Measurements from ENCODE around the gene RPS19BP1.
"Not testable (repeated sequence)": the region's sequence is repeated elsewhere in the genome, so short reads cannot be mapped to it uniquely, and the experiment has no call there.

The RPS19BP1 gene

DNA sequence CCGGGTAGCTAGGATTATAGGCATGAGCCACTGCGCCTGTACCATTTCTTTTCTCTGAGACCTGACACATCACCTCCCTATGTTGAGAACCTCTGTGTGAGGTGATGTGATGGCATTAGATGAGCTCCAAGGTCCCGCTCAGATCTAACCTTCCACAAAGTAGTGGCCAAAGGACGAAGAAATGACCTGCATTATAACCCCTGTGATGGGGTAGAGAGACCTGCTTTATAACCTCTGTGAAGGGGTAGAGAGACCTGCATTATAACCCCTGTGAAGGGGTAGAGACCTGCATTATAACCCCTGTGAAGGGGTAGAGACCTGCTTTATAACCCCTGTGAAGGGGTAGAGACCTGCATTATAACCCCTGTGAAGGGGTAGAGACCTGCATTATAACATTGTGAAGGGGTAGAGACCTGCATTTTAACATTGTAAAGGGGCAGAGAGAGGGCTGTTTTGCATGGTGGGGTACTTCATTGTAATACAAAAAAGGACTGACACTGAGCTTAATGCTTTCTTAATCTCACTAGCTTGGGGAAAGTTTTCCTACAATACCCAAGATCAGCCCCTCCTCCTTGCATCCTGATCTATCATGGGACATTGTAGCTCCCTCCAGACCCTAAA lies 21.9 kb downstream of the RPS19BP1 start:
- no peak overlapping the region for H3K4me3 ChIP-seq
- peaks cover 55 to 100% (median 71%) of the 10 kb centered on the region in 3 donors for H3K36me3 ChIP-seq
- H3K27ac ChIP-seq, result no peak overlapping the region
- intact Hi-C loops (cut with DNase I; ENCODE audit: low total_unique reads), result loop anchor here (10.0 kb wide), 1 partner anchor 336 kb away; no protein-coding TSS in a partner anchor
- no peak for TF ChIP-seq CTCF (IDR thresholded peaks at IDR 0.05)
- no peaks in the 10 kb centered on the region for H3K27me3 ChIP-seq
- no peaks in the 10 kb centered on the region for H3K4me1 ChIP-seq
- no peak for DNase-seq
- H3K9me3 ChIP-seq, result no peaks in the 10 kb centered on the region

DNA sequence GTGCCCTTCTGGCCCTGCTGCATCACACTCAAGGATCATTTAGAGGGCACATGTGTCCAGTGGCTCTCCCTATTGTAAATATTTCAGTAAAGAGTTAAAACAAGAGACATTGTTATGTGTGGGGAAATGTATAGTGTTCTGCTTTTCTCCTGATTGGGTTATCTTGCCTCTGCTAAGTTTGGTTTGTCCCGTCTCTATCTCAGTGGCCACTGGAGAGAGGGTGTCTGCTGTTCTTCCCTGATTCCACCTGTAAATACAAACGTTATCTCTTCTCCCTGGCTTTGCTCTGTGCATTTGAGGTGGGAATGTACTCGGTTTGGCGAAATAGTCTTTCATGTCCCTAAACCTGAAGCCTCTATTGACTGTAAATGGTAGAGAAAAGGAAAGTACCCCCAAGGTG lies 24.2 kb downstream of the RPS19BP1 start:
- Histone ChIP-seq H3K4me1 (peaks cover 0 to 18% (median 10%) of the 10 kb centered on the region in 4 donors), H3K27me3 (no peaks in the 10 kb centered on the region), H3K9me3 (no peaks in the 10 kb centered on the region), H3K4me3 (no peak overlapping the region), H3K36me3 (peaks cover 53 to 97% (median 68%) of the 10 kb centered on the region in 3 donors), H3K27ac (no peak overlapping the region)
- DNase-seq, result no peak
- no peak for TF ChIP-seq CTCF (IDR thresholded peaks at IDR 0.05)
- intact Hi-C loops (cut with DNase I; ENCODE audit: low total_unique reads), result no loop called here

DNA sequence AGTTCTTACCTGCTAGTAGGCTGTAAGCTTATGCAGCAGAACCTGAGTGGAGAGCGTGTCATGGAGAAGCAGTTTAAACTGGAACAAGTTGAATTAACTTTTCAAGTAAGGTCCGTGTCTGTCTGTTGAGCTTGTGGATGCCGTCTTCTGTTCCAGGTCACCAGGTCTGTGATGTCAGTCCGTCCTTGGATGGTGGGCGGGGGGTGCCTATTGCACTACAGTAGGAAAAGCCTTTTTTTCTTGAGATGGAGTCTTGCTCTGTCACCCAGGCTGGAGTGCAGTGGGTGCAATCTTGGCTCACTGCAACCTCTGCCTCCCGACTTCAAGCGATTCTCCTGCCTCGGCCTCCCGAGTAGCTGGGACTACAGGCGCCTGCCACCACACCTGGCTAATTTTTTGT lies 25.5 kb downstream of the RPS19BP1 start:
- H3K27me3 ChIP-seq; H3K4me3 ChIP-seq; intact Hi-C loops (cut with DNase I; ENCODE audit: low total_unique reads); H3K9me3 ChIP-seq; DNase-seq; H3K27ac ChIP-seq: not testable (repeated sequence)
- Histone ChIP-seq H3K4me1 (peaks cover 0 to 25% (median 17%) of the 10 kb centered on the region in 4 donors), H3K36me3 (peaks cover 39 to 84% (median 55%) of the 10 kb centered on the region in 3 donors)

DNA sequence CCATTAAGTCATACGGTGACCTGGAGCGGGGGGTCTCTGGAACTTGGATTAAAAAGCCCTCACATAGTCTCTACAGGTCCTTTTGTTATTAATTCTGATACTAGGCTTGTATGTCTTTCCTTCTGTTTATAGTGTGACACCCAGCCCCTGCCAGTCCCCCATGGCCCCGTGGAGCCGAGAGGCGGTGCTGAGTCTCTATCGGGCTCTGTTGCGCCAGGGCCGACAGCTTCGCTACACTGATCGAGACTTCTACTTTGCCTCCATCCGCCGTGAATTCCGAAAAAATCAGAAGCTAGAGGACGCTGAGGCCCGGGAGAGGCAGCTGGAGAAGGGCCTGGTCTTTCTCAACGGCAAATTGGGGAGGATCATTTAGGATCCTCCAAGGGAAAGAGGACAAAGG lies 28.5 kb downstream of the RPS19BP1 start:
- Histone ChIP-seq H3K9me3 (no peaks in the 10 kb centered on the region), H3K4me3 (no peak overlapping the region), H3K27me3 (no peaks in the 10 kb centered on the region), H3K4me1 (peaks cover 0 to 36% (median 28%) of the 10 kb centered on the region in 4 donors), H3K27ac (no peak overlapping the region), H3K36me3 (peaks cover 28 to 54% (median 31%) of the 10 kb centered on the region in 3 donors)
- DNase-seq, result no peak
- intact Hi-C loops (cut with DNase I; ENCODE audit: low total_unique reads), result loop anchor here (5.0 kb wide), 1 partner anchor 102 kb away; no protein-coding TSS in a partner anchor
- TF ChIP-seq CTCF (IDR thresholded peaks at IDR 0.05), result no peak

DNA sequence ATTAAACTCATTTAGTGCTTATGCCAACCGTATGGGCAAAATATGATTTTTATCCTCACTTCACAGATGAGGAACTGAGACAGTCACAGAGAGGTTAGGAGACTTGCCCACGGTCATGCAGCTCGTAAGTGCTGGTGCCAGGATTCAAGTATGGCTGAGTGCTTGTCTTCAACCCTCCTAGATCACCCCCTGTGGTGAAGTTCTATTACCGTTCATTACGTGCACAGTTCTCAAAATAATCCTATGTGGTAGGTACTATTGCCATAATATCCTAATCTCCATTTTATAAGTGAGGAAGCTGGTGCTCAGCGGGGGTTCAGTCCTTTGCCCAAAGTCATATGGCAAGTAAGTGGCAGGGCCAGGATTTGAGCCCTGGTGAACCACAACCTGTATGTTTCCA lies 28.9 kb downstream of the RPS19BP1 start:
- H3K27me3 ChIP-seq, result no peaks in the 10 kb centered on the region
- intact Hi-C loops (cut with DNase I; ENCODE audit: low total_unique reads), result loop anchor here (5.0 kb wide), 1 partner anchor 101 kb away; no protein-coding TSS in a partner anchor
- H3K9me3 ChIP-seq, result no peaks in the 10 kb centered on the region
- peak overlapping the region; percentile 75 to 94 for H3K4me3 ChIP-seq
- peaks cover 0 to 36% (median 28%) of the 10 kb centered on the region in 4 donors for H3K4me1 ChIP-seq
- no peak overlapping the region for H3K27ac ChIP-seq
- no peak for TF ChIP-seq CTCF (IDR thresholded peaks at IDR 0.05)
- H3K36me3 ChIP-seq, result peaks cover 28 to 50% (median 28%) of the 10 kb centered on the region in 3 donors
- no peak for DNase-seq

DNA sequence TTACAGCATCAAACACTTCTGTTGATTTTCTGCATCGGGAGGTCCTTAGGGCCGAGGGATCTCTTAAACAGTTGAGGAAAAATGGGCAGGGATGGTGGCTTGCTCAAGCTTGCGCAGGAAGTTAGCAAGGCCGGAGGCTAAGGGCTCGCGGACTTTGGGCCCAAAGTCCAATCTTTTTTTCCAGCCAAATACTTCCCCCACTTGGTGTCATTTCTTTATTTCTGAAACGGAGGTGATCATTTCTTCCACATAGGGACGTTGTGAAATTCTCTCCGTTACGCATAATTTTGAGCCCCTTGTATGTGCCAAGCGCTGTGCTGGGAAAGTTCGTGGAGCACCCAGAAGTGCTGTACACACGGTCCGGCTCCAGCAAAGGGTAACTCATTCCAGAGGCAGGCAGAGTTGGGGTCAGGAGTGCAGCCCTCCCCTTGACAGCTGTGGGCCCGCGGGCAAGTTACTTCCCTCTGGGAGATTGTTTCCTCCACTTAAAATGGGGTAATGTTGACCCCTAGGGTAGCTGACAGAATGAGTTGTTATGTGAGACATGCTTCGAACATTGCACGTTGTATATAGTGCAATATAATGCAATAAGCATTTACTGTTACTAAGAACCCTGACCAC lies 29.6 kb downstream of the RPS19BP1 start:
- H3K36me3 ChIP-seq, result peaks cover 28 to 42% (median 28%) of the 10 kb centered on the region in 3 donors
- no peak for DNase-seq
- peak overlapping the region; percentile 75 to 94 for H3K4me3 ChIP-seq
- H3K27me3 ChIP-seq, result no peaks in the 10 kb centered on the region
- TF ChIP-seq CTCF (IDR thresholded peaks at IDR 0.05), result no peak
- H3K27ac ChIP-seq, result peak overlapping the region; percentile 67 to 71
- no peaks in the 10 kb centered on the region for H3K9me3 ChIP-seq
- intact Hi-C loops (cut with DNase I; ENCODE audit: low total_unique reads), result loop anchor here (5.0 kb wide), 1 partner anchor 101 kb away; no protein-coding TSS in a partner anchor
- H3K4me1 ChIP-seq, result peaks cover 0 to 36% (median 28%) of the 10 kb centered on the region in 4 donors

Data from tibial artery (tissue), 4 donors.